NCI-H2029 (cell line): Measurements from ENCODE around the gene ANKDD1A.
A peak's percentile ranks its signal among the peaks of the same experiment; 100 is the strongest.

ENCODE experiments used
- DNase-seq: peaks from one replicate; lab custom pipeline; 2025; lab: John Stamatoyannopoulos, UW

ANKDD1A gene

GRCh38 chr15:64923546-64923945, 11.8 kb downstream of the ANKDD1A start:
- DNase-seq, result no peak

- DNase-seq, result no peak
These were observed 13.9 kb downstream of the ANKDD1A start for GRCh38 chr15:64925335-64926330.

- no peak for DNase-seq
These were observed 15.0 kb downstream of the ANKDD1A start for GRCh38 chr15:64926661-64927060.

GRCh38 chr15:64928626-64929220, 17.0 kb downstream of the ANKDD1A start:
- DNase-seq, result no peak

DNA sequence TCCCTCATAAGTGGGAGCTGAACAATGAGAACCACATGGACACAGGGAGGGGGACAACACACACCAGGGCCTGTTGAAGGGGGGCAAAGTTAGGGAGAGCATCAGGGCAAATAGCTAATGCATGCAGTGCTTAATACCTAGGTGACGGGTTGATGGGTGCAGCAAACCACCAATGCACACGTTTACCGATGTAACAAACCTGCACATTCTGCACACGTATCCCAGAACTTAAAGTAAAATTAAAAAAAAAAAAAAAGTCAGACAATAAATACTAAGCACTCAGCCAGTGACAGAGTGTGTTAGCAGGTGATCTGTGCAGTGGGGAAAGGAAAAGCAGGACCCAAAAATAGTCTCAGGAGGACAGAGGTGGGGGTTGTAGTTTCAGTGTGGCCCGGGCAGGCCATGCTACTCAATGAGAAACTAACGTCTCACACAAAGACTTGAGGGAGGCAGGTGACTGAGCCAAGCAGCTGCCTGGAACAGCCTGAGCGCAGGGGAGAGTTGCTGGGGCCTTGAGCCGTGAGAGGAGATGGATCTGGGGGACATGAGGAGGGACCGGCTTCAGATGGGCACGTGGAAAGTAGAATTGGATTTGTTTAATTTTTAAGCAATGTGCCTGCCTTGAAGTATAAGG, 18.4 kb downstream of the ANKDD1A start:
- no peak for DNase-seq

DNA sequence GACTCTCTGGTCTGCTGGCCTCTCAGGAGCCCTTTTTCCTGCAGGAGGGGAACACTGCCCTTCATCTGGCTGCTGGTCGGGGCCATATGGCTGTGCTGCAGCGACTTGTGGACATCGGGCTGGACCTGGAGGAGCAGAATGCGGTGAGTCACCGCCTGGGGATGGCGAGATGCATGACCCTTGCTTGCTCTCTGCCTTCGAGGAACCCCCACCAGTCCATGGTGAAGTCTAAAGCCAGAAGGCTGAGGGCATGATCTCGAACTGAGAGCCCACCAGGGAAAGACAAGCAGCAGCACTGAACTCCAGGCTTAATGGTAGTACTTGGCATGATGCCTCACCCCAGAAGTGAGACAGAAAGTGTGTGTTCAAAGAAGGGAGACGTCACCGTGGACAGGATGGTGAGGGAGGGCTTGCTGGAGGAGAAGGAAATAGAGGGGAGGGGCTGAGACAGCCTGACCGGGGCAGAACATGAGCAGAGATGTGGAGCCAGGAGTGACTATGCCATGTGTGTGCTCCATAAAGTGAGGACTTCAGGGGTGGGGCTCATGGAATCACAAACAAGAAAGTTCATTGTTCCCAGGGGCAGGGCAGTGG, 19.2 kb downstream of the ANKDD1A start:
- no peak for DNase-seq

DNA sequence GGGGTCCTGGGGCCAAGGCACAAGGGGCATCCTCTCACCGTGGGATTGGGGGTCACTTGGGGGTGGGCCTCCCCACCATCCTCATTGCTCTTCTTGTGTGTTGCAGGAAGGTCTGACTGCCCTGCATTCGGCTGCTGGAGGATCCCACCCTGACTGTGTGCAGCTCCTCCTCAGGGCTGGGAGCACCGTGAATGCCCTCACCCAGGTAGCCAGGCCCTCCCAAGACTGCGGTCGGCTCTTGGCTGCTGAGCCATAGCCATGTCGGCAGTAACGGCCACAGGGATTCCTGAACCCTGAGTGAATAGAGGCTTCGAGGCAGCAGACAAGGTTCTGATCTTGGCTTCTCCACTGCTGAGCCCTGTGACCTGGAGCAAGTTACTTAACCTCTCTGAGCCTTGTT, 19.7 kb downstream of the ANKDD1A start:
- no peak for DNase-seq

- no peak for DNase-seq
These were observed 22.3 kb downstream of the ANKDD1A start for GRCh38 chr15:64934023-64934422.

DNA sequence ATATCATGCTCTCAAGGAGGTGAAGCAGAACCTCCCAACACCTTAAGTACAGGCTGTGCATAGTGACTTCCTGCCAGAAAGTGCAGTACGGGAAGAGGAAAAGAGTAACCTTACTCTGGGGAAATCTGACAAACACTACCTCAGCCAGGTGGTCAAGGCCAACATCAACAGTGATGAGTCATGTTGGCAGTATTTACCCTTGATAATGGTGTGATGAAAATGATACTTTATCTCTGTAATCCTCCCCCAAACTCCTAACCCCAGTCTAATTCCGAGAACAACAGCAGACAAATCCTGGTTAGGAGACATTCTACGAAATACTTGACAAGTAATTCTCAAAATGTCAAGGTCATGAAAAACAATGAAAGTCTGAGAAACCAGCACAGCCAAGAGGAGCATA, 26.5 kb downstream of the ANKDD1A start:
- peak; percentile 56 for DNase-seq

DNA sequence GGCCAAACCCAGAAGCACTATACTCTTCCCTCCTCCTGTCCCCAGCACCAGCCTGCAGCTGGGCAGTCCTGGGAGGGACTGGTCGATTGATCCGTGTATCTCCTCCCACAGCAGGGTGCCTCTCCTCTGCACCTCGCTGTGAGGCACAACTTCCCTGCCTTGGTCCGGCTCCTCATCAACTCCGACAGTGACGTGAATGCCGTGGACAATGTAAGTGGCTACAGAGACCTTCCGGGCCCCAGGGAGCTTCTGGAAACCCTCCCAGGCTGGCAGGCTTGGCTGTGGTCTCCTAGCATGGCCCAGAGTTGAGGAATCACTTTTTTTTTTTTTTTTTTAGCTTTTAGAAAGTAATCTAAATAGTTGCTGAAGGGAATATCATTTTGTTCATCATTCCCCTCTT, 30.7 kb downstream of the ANKDD1A start:
- no peak for DNase-seq

DNA sequence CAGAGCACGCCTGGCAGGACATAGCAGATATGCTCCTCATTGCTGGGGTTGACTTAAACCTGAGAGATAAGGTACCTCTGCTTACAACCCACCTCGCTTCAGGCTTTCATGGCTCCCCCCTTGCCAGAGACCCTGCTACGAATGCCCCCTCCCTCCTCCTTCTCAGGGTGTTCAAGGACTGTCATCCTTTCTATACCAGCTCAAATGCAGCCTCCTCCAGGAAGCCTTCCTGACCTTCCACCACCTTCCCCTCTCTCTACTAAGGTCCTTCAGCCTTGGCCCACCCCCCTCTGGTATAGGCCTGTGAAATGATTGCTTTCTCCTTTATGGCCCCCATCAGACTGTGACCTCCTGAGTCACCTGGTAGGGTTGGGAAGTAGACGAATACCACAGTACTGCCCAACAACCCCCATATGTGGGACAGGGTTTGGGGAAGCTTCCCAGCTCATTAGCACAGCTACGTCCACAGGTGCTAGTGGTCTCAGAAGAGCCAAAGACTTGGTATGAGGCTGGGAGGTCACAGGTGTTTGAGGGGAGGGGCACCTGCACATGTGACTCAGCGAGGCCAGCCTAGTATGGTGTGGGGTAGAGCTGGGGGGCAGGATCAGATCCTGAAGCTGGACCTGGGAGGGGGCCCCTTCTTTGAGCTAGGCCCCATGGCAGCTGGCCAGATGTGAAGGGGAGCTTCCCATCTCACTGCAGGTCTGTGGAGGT, 32.0 kb downstream of the ANKDD1A start:
- DNase-seq, result no peak

- no peak for DNase-seq
These were observed 33.3 kb downstream of the ANKDD1A start for GRCh38 chr15:64944961-64945360.

DNA sequence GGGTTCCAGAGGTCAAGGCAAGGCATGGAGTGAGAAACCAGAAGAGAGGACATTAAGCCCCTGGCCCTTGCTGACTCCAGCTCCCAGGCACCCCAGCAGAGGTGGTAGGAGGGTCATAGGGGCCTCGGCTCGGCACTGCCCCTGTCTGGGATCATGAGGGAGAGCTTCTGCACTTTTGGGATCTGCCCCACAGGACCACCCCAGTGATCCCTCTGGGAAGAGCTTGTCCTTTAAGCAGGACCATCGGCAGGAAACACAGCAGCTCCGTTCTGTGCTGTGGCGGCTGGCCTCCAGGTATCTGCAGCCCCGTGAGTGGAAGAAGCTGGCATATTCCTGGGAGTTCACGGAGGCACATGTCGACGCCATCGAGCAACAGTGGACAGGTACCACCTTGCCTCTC, 35.5 kb downstream of the ANKDD1A start:
- DNase-seq, result no peak

DNA sequence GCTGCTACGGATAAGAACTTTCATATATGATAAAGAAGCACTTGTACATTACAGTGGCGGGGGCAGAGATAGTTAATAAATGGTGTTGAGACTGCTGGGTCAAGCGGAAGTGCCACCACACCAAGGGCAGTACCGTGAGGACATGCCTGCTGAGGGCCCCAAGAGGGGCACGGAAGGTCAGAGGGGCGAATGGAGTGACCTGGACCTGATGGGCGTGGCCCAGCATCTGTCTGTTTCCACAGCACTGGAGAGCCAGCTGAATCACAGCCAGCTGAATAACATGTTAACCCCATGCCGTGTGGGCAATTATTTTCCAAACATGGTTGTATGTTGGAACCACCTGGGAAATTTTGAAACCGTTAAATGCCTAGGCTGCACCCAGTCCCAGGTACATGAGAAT, 37.2 kb downstream of the ANKDD1A start:
- DNase-seq, result no peak

DNA sequence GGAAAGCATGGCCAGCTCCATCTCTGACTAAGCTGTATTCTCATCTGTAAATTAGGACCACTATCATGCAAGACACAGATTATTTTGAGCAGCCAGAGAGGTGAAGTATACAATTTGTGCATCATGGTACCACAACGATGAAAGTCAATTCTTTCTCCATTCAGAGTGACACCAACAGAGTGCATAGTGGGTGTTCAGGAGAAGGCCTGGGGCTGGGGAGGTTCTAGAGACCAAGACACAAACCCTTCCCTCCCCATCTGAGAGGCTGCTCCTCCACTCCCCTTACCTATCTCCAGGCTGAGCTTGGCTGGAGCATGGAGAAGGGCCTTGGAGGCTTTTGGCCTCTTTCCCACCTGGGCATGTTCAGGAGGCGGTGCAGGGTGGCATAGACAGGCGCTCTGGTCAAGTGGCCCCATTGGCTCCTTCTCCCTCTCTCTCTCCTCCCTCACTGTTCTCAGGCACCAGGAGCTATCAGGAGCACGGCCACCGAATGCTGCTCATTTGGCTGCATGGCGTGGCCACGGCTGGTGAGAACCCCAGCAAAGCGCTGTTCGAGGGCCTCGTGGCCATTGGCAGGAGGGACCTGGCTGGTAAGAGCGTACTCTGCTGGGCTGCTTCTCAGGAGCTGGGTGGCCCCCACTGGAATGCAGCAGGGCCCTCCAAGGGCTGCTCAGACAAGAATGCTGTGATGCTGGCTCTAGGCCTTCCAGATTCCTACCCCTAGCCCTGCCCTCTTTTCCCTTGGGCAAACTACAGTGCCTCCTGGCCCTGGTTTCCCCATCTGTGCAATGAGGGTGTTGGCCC, 37.9 kb downstream of the ANKDD1A start:
- peak; percentile 5 for DNase-seq

DNA sequence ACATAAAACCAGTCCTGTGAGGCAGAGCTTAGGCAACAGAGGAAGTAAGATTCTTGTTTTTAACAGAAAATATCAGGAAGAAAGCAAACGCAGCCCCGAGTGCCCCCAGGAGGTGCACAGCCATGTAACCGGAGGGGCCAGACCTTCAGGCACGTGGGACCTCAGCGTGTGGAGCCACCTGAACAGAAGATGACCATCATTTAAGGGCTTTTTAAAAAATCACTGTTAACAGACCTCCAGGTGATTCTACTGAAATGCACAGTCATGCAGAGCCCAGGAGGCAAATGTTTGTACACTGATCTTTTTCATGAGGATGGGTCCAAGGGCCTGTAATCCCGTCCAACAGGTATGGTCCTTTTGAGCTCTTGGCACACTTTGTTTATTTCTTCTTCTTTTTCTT, 39.2 kb downstream of the ANKDD1A start:
- no peak for DNase-seq

DNA sequence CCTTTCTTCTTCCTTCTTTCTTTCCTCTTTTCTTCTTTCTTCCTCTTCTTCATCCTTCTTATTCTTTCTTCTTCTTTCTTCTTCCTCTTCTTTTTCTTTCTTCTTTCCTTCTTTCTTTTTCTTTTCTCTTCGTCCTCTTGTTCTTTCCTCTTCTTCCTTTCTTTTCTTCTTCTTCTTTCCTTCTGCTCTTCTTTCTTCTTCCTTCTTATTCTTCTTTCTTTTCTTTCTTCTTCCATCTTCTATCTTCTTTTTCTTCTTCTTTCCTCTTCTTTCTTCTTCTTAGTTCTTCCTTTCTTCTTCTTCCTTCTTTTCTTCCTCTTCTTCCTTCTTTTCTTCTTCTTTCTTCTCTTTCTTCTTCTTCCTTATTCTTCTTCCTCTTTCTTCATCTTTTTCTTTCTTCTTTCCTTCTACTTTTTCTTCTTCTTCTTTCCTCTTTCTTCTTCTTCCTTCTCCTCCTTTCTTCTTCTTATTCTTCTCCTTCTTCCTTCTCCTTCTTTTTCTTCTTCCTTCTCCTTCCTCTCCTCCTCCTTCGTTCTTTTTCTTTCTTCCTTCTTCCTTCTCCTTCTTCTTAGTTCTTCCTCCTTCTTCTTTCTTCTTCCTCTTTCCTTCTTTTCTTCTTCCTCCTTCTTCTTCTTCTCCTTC, 40.2 kb downstream of the ANKDD1A start:
- DNase-seq, result no peak

DNA sequence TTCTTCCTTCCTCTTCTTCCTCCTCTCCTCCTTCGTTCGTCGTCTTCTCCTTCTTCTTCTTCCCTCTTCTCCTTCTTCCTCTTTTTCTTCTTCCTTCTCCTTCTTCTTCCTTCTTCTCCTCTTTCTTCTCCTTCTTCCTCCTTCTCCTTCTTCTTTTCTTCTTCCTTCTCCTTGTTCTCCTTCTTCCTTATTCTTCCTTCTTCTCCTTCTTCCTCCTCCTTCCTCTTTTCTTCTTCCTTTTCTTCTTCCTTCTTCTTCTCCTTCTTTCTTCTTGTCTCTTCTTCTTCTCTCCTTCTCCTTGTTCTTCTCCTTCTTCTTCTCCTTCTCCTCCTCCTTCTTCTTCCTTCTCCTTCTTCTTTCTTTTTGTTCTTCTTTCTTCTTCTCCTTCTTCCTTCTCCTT, 42.7 kb downstream of the ANKDD1A start:
- no peak for DNase-seq

DNA sequence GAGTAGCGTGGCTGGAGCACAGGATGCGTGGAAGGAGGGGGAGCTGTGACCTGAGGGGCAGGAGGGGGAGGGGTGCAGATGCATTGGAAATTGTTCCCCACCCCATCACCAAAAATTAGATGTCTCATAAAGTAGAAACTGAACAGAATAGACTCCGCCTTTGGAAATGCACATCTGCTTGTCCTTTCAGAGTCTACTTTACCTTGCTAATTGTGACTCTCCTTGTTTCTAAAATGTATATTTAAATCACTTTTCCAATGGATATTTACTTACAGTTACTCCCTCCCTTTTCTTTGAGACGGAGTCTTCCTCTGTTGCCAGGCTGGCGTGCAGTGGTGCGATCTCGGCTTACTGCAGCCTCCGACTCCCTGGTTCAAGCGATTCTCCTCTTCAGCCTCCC, 47.4 kb downstream of the ANKDD1A start:
- DNase-seq, result no peak

DNA sequence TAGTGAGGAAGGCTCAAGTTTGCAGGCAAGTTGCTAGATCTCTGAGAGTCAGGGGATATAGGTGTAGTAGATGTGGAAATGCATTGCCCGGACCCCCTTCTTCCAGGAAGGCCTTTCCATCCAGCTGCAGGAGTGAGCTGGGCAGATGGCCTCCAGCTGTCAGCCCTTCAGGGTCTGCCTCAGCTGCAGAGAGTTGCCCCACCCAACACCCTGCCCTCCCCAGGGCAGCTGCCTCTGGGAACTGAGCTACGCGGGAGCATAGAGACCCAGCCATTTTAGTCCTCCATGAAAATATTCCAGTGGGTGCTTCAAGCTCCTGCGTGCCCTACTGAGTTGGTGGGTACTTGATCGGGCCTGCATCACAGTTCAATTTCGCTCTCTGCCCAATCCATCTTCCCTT, 48.5 kb downstream of the ANKDD1A start:
- no peak for DNase-seq

- DNase-seq, result no peak
These were observed 49.3 kb downstream of the ANKDD1A start for GRCh38 chr15:64961013-64961412.
